HG03025 (cell line): ENCODE data around the gene PARD3B.

ENCODE experiments used
- ATAC-seq: cut with Tn5 transposase; IDR thresholded peaks from one replicate; pipeline ENCODE4 v1.9.1; 2021; ENCODE audit warnings: mild to moderate bottlenecking, moderate library complexity; ENCODE audit not compliant: unreplicated experiment, low FRiP score

The PARD3B gene

GRCh38 chr2:205070889-205071288 is 525.6 kb downstream of the PARD3B start:
- no peak for ATAC-seq

GRCh38 chr2:205073433-205074020 is 528.3 kb downstream of the PARD3B start:
- ATAC-seq = no peak

- ATAC-seq = no peak
Measured at GRCh38 chr2:205076405-205076804, 531.1 kb downstream of the PARD3B start.

- ATAC-seq = no peak
Measured at GRCh38 chr2:205077159-205077558, 531.9 kb downstream of the PARD3B start.

DNA sequence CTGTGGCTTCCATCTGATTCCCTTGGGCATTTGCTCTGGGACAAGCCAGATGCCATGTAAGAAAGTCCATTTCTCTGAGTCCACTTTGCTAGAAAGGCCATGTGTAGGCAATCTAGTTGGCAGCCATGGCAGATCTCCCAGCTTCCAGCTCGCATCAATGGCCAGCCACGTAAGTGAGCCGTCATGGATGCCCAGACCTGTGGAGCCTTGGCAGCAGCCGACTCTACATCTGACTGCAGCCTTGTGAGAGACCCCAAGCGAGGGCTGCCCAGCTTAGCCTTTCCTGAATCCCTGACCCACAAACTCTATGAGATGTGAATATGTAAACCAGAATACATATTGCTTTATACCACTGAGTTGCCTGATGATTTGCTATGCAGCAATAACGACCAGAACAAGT is 533.5 kb downstream of the PARD3B start:
- ATAC-seq = no peak

DNA sequence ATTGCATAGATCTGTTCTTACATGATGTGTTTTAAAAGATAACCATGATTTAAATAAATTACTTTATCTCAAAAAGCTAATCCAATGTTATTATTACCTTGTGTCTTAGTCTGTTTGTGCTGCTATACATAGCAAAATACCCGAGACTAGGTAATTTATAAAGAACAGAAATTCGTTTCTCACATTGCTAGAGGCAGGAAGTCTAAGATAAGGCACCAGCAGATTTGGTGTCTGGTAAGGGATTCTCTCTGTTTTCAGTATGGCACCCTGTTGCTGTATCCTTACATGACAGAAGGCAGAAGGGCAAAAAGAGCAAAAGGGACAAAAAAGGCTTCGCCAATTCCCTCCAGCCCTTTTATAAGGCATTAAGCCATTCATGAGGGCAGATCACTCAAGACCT is 533.9 kb downstream of the PARD3B start:
- ATAC-seq = no peak

GRCh38 chr2:205086662-205087061 is 541.4 kb downstream of the PARD3B start:
- ATAC-seq = no peak

- no peak for ATAC-seq
Measured at GRCh38 chr2:205087862-205088261, 542.6 kb downstream of the PARD3B start.

GRCh38 chr2:205089958-205090357 is 544.7 kb downstream of the PARD3B start:
- ATAC-seq = no peak

DNA sequence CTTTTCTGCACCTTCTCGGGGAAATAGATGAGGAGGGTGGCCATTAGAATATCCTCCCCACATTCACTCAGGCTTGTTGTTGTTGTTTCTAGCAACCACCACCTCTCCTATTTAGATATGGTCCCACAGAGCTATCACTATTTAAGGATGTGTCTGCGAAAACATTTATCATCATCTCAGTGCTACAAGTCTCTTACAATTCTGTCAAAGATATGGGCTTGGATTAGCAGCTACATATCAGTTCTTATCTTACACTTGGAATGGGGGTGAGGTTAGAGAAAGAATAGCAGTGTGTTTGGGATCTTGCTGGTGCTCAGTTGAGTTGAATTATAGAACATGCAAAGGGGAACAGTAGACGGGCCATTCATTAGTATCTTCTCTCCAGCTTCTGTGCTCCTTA is 546.1 kb downstream of the PARD3B start:
- ATAC-seq = no peak

DNA sequence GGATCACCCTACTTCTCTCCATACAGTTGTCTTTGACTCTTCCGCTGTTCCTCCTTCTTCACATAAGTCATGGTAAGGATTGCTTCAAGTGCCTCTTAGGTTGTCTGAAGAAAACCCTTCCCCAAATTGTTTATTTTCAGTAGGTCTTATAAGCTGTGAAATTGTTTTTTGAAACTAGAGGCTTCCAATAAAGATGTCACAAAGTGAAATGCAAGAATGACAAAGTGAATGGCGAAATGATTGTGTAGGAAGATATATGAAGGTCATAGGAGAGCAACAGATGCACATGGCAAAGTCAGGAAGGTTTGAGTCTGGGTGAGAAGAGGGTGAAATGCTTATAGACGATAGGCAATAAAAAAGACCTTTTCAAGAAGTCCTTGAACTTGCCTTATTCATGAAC is 548.8 kb downstream of the PARD3B start:
- ATAC-seq = no peak

DNA sequence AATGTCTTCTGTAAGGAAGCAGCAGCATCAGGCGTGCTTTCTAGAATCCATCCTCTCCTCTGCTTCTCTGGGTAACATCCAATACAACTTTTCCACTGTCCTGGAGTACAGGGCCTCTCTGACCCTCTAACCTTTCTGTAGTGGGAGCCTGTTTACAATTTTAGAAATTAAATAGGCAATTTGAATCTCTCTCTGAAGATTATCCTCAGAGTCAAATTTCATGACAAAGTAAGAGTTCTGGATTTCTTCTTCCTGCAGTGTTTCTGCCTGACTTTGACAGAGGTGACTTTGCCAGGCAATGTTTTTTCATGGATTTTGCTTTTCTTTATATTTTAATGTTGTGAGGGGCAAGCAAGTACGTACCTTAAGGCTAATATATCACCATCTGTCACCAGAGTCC is 558.4 kb downstream of the PARD3B start:
- no peak for ATAC-seq

GRCh38 chr2:205107810-205108209 is 562.5 kb downstream of the PARD3B start:
- no peak for ATAC-seq

DNA sequence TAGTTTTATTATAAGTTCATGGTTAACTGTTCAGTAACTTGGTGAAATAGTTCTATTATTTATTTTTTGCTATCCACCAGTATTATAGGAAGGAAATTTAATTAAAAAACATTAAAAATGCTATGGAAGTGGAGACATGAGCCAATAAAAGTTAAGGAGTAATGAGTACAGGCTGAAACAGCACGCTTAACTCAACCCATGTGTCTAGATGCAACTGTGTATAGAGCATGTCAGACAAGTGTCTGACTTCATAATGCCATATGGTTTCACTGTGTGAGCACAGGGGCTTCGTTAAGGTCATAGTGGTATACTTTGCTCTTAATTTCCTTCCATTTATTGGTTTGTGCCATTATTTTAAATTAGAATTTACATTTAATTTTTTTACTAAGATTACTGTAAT is 570.2 kb downstream of the PARD3B start:
- ATAC-seq = no peak

GRCh38 chr2:205117125-205117524 is 571.9 kb downstream of the PARD3B start:
- no peak for ATAC-seq

DNA sequence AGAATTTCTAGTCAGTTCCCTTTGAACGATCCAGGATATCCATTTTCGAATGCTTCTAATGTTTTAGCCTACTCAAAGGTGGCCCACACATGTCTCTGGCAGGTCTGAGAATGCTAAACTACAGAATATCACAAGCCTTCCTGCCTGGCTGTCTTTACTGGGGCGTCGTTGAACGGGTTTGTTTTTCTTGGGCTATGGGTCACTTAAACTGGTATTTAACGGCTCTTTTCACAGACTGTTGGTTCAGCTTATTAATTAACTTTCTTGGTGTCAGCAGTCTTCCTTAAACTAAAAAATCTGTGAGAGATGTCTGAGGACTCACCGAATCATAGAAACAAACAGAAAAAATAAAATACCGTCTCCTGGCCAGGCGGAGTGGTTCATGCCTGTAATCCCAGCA is 573.9 kb downstream of the PARD3B start:
- no peak for ATAC-seq

DNA sequence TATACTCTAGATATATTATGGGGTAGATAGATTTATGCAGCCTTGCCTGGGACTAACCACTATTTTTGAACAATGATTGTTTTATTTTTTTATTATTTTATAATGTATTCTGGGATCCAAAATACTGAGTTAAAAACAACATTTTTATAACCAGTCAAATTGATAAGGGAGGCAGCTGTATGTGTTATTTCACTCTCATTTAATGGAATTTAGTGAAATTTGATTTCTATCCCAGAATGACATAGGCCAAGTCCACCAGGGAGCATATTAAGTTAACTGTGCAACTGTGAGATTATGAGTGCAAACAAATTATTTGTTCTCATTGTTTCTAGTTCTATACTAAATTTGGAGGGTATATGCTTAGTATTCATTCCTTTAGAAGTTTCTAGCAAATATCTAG is 583.5 kb downstream of the PARD3B start:
- ATAC-seq = no peak

DNA sequence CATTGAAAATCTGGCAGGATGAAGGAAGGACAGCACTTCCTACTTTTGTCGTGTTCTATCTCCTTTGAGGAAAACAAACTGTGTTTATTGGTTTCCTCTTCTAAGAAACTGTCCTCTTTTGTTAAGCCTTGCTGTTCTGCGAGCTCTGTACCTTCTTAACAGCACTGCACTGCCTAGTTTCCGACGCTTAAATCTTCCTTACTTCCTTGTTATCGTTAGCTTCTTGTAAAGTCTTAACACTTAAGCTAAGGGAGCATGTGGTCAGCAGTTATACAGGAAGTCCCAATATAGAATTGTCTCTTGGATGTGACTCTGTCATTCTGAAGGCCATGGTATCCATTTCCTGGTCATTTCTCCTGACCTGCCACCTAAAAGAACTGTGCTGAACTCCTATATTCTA is 584.3 kb downstream of the PARD3B start:
- no peak for ATAC-seq

GRCh38 chr2:205130111-205130829 is 585.0 kb downstream of the PARD3B start:
- no peak for ATAC-seq

DNA sequence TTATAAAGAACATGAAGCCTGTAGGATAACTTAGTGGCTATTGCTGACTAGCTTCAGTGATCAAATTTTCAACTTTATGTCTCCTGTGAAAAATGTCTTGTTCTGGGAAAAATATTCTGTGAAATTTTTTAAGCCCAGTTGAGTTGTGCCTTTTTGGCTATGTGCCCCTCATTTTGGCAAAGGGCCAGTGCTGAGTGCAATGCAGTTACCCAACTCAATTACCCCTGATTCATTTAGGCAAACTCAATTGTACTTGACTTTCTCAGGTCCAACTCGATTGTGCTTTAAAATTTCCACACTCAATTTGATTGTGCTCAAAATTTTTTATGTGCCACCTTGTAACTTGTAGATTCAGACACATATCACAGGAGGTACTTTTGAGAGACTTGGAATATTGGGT is 588.3 kb downstream of the PARD3B start:
- ATAC-seq = no peak

GRCh38 chr2:205138735-205139134 is 593.5 kb downstream of the PARD3B start:
- no peak for ATAC-seq

- no peak for ATAC-seq
Measured at GRCh38 chr2:205139822-205140463, 594.7 kb downstream of the PARD3B start.
